Measurements from ENCODE around the gene ACSS1.
A peak's percentile ranks its signal among the peaks of the same experiment; 100 is the strongest.

Gene ACSS1

DNA sequence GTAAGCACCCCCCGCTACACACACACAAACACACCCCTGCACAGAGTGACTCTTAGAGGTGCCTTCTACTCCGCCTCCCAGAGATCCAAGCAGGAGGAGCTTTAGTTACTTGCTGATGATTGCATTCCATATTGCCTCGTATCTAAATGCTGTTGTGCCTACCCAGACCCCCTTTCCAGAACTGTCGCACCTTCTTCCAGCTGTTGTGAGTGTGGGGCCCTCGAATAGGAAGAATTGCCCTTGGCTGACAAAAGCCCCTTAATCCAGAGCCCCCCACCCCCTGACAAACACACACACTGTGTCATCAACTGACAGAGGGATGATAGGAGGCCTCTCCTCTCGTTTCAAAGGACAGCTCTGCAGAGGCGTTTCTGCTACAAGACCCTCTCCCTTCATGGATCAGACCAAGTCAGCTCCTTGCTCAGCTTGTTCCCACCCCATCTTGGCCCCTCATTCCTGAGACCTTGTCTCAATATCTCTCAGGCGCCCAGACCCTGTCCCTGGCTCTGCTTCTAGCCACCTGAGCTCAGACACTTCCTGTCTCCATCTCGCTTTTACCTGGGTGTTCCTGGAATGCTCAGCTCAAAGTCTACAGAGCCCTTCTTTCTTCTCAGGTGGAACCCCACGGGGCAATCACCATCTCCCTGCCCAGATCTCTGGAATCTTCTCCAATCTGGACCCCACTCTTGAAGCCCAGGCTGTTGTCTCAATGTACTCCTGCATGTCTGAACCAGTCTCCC is 28.0 kb upstream of the ACSS1 start:
- Histone ChIP-seq H3K36me3 (ENCODE audit: control insufficient read depth, insufficient read depth, low read length) (no peaks in the 10 kb centered on the region), H3K27me3 (ENCODE audit: control insufficient read depth, insufficient read depth, low read length) (peaks cover 54% of the 10 kb centered on the region), H3K4me3 (ENCODE audit: low read length) (no peak overlapping the region), H3K27ac (ENCODE audit: low read length) (no peak overlapping the region), H3K9me3 (ENCODE audit: control insufficient read depth, insufficient read depth, low read length) (no peaks in the 10 kb centered on the region), H3K4me1 (ENCODE audit: control insufficient read depth, insufficient read depth, low read length) (peaks cover 2% of the 10 kb centered on the region; the same call in 1 of the 2 replicates)
- WGBS (ENCODE audit: insufficient coverage, insufficient read length), result no CpG with 5 or more reads among the region's 10 CpGs
- no peak for DNase-seq (ENCODE audit: low read depth, low spot score)

DNA sequence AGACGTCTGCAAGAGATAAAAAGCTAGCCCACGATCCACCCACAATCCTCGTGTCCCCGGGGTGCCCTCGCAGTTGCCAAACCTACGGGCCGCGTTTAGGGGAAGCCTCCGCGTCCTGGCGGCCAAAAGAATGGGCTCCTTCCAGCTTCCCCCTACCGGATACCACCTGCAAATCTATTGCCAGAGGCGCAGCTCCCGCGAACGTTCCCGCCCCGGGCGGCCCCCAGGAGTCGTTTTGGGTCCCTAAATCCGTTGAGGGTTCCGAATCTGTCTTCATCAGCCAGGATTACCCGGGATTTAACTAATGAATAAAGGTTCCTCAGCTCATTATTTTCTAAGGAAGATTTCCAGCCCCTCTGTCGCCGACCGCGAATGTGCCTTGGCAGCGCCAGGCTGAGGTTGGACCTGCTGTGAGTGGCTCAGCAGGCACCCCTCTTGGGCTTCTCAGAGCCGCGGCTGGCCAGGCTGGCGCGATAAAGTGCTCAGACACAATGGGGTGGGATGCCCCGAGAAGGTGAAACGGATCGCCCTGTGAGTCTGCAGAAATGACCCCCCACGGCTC is 26.8 kb upstream of the ACSS1 start:
- no peak overlapping the region for H3K27ac ChIP-seq (ENCODE audit: low read length)
- no CpG with 5 or more reads among the region's 36 CpGs for WGBS (ENCODE audit: insufficient coverage, insufficient read length)
- no peaks in the 10 kb centered on the region for H3K9me3 ChIP-seq (ENCODE audit: control insufficient read depth, insufficient read depth, low read length)
- no peaks in the 10 kb centered on the region for H3K36me3 ChIP-seq (ENCODE audit: control insufficient read depth, insufficient read depth, low read length)
- DNase-seq (ENCODE audit: low read depth, low spot score), result no peak
- no peak overlapping the region; the same call in 1 of the 2 replicates for H3K4me3 ChIP-seq (ENCODE audit: low read length)
- peaks cover 2% of the 10 kb centered on the region; the same call in 1 of the 2 replicates for H3K4me1 ChIP-seq (ENCODE audit: control insufficient read depth, insufficient read depth, low read length)
- H3K27me3 ChIP-seq (ENCODE audit: control insufficient read depth, insufficient read depth, low read length), result peaks cover 58% of the 10 kb centered on the region

DNA sequence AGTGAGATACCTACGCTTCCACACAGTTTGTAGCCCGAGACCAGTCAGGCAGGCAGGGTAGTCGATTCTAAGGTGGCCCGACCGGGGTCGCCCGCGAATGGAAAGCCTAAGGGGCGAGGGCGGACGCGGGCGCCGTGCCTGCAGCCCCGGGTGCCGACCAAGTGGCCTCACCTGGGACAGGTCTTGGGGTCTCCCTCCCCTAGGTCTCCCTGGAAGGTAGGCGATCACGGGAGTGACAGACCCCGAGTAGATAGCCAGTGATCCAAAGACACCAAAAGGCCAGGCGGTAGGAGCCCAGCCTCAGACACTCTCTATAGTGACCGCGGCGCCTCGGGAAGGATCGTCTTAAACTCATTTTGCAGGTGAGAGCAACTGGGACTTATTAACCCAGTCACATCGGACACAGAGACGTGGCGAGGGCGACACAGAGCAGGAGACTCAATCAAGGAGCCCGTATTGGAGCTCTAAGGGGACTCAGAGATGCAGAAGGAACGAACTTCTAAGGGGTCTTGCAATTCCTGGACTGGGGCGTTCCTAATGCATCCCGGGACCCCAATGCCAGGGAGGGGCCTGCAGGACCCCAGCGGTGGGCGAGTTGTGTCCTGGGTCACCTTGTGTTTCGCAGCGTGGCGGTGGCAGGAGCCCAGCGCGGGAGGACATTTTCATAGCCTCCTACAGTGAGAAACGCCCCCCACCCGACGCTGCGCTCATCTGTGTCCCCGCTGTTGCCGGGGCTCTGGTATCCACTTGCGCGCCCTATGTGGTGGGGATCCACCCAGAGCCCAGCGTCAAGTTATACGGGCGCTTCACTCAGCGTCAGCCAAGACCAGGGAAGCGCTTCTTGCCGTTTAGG is 26.1 kb upstream of the ACSS1 start:
- Histone ChIP-seq H3K4me3 (ENCODE audit: low read length) (peak overlapping the region; percentile 22; the same call in 1 of the 2 replicates), H3K27ac (ENCODE audit: low read length) (no peak overlapping the region), H3K4me1 (ENCODE audit: control insufficient read depth, insufficient read depth, low read length) (peaks cover 2% of the 10 kb centered on the region; the same call in 1 of the 2 replicates), H3K9me3 (ENCODE audit: control insufficient read depth, insufficient read depth, low read length) (no peaks in the 10 kb centered on the region), H3K36me3 (ENCODE audit: control insufficient read depth, insufficient read depth, low read length) (no peaks in the 10 kb centered on the region), H3K27me3 (ENCODE audit: control insufficient read depth, insufficient read depth, low read length) (peaks cover 58% of the 10 kb centered on the region)
- DNase-seq (ENCODE audit: low read depth, low spot score), result no peak
- no CpG with 5 or more reads among the region's 54 CpGs for WGBS (ENCODE audit: insufficient coverage, insufficient read length)

DNA sequence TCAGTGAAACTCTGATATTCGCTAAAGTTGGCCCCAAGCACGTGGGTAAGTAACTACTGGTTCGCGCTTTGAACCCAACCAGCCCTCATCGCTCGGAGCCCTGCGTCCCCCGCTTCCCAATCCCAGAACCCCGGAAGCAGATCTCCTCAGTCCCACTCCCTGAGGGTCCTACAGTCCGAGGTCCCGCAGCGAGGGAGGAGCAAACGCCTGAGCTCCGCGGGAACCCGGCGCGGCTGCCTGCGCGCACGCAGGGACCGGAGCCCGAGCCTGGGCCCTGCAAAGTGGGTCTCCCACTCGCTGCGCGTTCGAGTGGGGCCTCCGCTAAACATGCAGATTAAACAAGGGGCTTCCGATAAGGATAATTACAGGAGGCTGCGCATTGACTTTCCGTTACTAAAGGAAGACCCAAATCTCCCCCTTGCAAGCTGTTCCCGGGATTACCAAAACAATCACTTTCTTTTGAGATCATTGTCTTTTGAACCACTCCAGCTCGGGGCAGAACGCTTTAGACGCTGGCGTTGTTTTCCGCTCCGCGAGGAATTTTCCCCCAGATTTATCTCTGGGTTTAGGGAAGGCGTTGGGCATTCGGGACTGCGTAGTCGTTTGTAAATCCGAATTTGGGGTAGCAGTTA is 25.3 kb upstream of the ACSS1 start:
- peaks cover 60% of the 10 kb centered on the region for H3K27me3 ChIP-seq (ENCODE audit: control insufficient read depth, insufficient read depth, low read length)
- DNase-seq (ENCODE audit: low read depth, low spot score), result no peak
- peak overlapping the region; percentile 25; the same call in 1 of the 2 replicates for H3K4me3 ChIP-seq (ENCODE audit: low read length)
- no peaks in the 10 kb centered on the region for H3K36me3 ChIP-seq (ENCODE audit: control insufficient read depth, insufficient read depth, low read length)
- whole genome bisulfite sequencing (ENCODE audit: insufficient coverage, insufficient read length), result no CpG with 5 or more reads among the region's 44 CpGs
- H3K27ac ChIP-seq (ENCODE audit: low read length), result no peak overlapping the region
- no peaks in the 10 kb centered on the region for H3K9me3 ChIP-seq (ENCODE audit: control insufficient read depth, insufficient read depth, low read length)
- H3K4me1 ChIP-seq (ENCODE audit: control insufficient read depth, insufficient read depth, low read length), result peaks cover 2% of the 10 kb centered on the region; the same call in 1 of the 2 replicates

DNA sequence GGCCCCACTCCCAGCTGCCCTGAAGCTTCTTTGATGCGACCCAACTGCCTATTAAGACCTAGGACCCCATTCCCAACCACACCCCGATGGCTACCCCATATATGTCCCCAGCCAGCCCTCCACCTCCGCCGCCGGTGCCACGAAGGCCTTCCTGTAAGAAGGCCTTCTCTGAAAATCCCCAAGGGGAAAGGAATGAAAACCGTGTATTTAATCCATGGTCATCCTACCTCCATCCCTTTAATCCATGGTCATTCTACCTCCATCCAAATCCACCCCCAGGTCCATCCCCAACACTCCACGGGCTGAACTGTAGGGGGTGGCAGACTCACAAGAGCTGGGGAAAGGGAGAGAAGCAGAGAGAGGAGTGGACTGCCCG is 24.5 kb upstream of the ACSS1 start:
- Histone ChIP-seq H3K36me3 (ENCODE audit: control insufficient read depth, insufficient read depth, low read length) (no peaks in the 10 kb centered on the region), H3K27ac (ENCODE audit: low read length) (no peak overlapping the region), H3K9me3 (ENCODE audit: control insufficient read depth, insufficient read depth, low read length) (no peaks in the 10 kb centered on the region), H3K4me1 (ENCODE audit: control insufficient read depth, insufficient read depth, low read length) (peaks cover 2% of the 10 kb centered on the region; the same call in 1 of the 2 replicates), H3K4me3 (ENCODE audit: low read length) (no peak overlapping the region), H3K27me3 (ENCODE audit: control insufficient read depth, insufficient read depth, low read length) (peaks cover 60% of the 10 kb centered on the region)
- WGBS (ENCODE audit: insufficient coverage, insufficient read length), result no CpG with 5 or more reads among the region's 9 CpGs
- no peak for DNase-seq (ENCODE audit: low read depth, low spot score)

DNA sequence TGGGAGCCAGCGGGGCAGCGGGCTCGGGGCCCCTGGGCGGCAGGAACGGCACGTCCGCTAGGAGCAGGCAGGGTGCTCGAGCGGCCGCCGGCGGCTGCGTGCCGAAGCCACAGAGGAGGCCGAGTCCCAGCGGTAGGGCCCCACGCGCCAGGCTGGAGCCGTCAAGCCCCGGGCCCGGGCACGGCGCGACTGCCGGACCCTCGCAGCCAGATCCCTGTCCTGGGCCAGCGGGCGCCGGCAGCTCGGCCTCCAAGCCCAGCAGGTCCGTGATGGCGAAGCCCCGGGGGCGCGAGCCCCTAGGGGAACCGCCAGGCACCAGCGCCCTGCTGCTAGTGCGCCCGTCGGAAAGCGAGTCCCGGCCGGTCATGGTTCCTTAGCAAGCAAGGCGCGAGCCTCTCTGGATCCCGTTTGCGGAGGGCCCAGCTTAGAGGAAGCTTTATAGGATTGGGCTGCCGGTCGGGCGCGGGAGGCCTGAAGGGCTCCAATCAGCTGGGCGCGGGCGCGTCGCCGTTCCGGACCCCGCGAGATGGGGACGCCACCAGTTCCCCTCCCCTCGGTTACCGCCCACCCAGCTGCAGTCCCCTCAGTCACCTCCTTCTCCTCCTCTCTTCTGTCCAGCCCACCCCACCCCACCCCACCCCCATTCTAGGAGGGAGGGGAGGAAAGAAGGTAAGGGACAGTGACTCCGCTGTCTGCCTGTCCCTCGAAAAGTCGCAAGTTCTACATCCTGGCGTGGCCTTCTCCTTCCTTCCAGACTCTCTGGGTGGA is 24.0 kb upstream of the ACSS1 start, which contains the start of gene VSX1:
VSX1 (minus strand) TSS at position 412 of the 768 bp plus-strand sequence; CDS start at position 367, 45 bp downstream.
- no peaks in the 10 kb centered on the region for H3K9me3 ChIP-seq (ENCODE audit: control insufficient read depth, insufficient read depth, low read length)
- WGBS (ENCODE audit: insufficient coverage, insufficient read length), result no CpG with 5 or more reads among the region's 67 CpGs
- no peak for DNase-seq (ENCODE audit: low read depth, low spot score)

DNA sequence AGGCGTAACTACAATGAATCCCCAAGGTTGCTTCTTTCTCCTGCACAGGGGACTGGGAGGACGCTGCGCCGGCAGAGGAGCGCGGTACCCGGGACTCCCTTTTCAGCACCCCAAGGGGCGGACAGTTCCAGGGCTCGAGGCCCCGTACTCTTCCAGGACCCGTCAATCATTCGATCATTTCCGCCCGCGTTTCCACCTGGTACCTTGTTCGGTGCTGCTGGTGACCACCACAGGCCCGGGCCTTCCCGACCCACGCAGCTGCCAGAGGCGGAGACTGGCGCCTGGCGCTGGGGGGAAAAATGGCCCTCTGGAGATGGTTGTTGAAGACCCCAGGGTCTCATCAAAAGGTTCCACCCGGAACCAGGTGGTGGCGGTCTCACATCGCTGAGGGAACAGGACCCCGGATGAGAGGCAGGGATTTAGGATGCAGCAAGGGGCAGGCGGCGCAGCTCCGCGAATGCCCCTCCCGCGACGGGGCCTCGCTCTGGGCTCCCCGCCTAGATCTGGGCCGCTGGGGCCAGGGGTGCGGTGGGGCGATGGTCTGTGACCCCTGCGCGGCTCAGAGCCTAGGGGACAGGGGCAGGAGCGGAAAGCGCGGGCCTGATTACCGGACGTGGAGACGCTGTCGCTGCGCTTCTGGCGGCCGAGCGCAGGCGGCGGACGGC is 23.3 kb upstream of the ACSS1 start:
- H3K4me1 ChIP-seq (ENCODE audit: control insufficient read depth, insufficient read depth, low read length), result peaks cover 2% of the 10 kb centered on the region; the same call in 1 of the 2 replicates
- H3K36me3 ChIP-seq (ENCODE audit: control insufficient read depth, insufficient read depth, low read length), result no peaks in the 10 kb centered on the region
- no peaks in the 10 kb centered on the region for H3K9me3 ChIP-seq (ENCODE audit: control insufficient read depth, insufficient read depth, low read length)
- peak overlapping the region; percentile 38; the same call in 1 of the 2 replicates for H3K4me3 ChIP-seq (ENCODE audit: low read length)
- H3K27ac ChIP-seq (ENCODE audit: low read length), result no peak overlapping the region
- peaks cover 57% of the 10 kb centered on the region for H3K27me3 ChIP-seq (ENCODE audit: control insufficient read depth, insufficient read depth, low read length)
- no CpG with 5 or more reads among the region's 54 CpGs for WGBS (ENCODE audit: insufficient coverage, insufficient read length)
- no peak for DNase-seq (ENCODE audit: low read depth, low spot score)

More for the DNA sequence above, 24.0 kb upstream of the ACSS1 start, which contains the start of gene VSX1:
- no peaks in the 10 kb centered on the region for H3K36me3 ChIP-seq (ENCODE audit: control insufficient read depth, insufficient read depth, low read length)
- H3K27me3 ChIP-seq (ENCODE audit: control insufficient read depth, insufficient read depth, low read length), result peaks cover 60% of the 10 kb centered on the region
- peak within 1 kb of the TSS; percentile 38; the same call in 1 of the 2 replicates for H3K4me3 ChIP-seq (ENCODE audit: low read length)
- H3K4me1 ChIP-seq (ENCODE audit: control insufficient read depth, insufficient read depth, low read length), result peaks cover 2% of the 10 kb centered on the region; the same call in 1 of the 2 replicates
- no peak within 1 kb of the TSS for H3K27ac ChIP-seq (ENCODE audit: low read length)

DNA sequence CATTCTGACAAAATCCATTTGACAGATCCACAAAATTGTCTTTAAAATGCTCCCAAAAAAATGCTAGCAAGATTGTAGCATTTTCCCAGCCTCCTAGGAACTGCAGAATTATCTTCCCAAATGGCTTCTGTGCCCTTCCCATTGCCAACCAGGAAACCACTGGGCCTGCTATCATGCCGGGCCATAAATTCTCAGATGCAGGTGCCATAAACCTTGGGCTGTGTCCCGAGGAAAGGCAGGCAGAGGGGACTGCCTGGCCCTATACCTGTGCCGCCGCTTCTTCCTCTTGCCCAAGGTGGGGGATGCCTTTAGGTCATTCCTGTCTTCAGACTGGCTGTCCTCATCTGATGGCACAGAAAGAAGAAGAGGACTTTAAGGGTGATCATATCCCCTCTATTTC is 21.2 kb upstream of the ACSS1 start:
- no CpG with 5 or more reads among the region's 4 CpGs for WGBS (ENCODE audit: insufficient coverage, insufficient read length)
- Histone ChIP-seq H3K9me3 (ENCODE audit: control insufficient read depth, insufficient read depth, low read length) (no peaks in the 10 kb centered on the region), H3K4me3 (ENCODE audit: low read length) (no peak overlapping the region), H3K36me3 (ENCODE audit: control insufficient read depth, insufficient read depth, low read length) (no peaks in the 10 kb centered on the region), H3K4me1 (ENCODE audit: control insufficient read depth, insufficient read depth, low read length) (peaks cover 2% of the 10 kb centered on the region; the same call in 1 of the 2 replicates), H3K27me3 (ENCODE audit: control insufficient read depth, insufficient read depth, low read length) (peaks cover 37% of the 10 kb centered on the region), H3K27ac (ENCODE audit: low read length) (no peak overlapping the region)
- DNase-seq (ENCODE audit: low read depth, low spot score), result no peak

DNA sequence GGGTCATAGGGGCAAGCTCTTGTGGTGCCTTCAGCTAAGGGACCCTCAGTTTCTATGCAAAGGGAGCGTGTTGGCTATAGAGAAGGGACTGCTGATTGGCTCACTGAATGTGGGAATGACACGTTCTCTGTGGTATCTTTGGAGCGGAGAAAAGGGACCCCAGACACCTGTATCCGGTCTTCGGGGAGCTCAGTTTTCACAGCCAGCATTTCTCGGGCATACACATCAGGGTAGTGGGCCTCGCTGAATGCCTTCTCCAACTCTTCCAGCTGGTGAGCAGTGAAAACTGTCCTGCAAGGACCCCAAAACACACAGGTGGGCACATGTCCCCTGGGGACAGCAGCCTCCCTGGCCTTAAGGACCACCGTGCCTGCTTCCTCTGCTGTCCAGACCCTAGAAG is 20.7 kb upstream of the ACSS1 start:
- WGBS (ENCODE audit: insufficient coverage, insufficient read length), result no CpG with 5 or more reads among the region's 8 CpGs
- Histone ChIP-seq H3K4me1 (ENCODE audit: control insufficient read depth, insufficient read depth, low read length) (peaks cover 2% of the 10 kb centered on the region; the same call in 1 of the 2 replicates), H3K27ac (ENCODE audit: low read length) (no peak overlapping the region), H3K4me3 (ENCODE audit: low read length) (no peak overlapping the region), H3K36me3 (ENCODE audit: control insufficient read depth, insufficient read depth, low read length) (no peaks in the 10 kb centered on the region), H3K27me3 (ENCODE audit: control insufficient read depth, insufficient read depth, low read length) (peaks cover 32% of the 10 kb centered on the region), H3K9me3 (ENCODE audit: control insufficient read depth, insufficient read depth, low read length) (no peaks in the 10 kb centered on the region)
- no peak for DNase-seq (ENCODE audit: low read depth, low spot score)

All from iPS DF 6.9 (cell line).